SK-N-MC (cell line): ENCODE measurements around the gene CCL3.
"Not testable (repeated sequence)": the region's sequence is repeated elsewhere in the genome, so short reads cannot be mapped to it uniquely, and the experiment has no call there.

Experiments used
- DNase-seq: peaks from one replicate; pipeline ENCODE4 v3.0.0-alpha.2; 2011; ENCODE audit warnings: low read depth, low spot score
- H3K27ac ChIP-seq: fragments of 200-600 bp; sonication (generic); 2 replicates; pipeline ENCODE4 v1.5.1; 2016; ENCODE audit warnings: mixed run types
- H3K36me3 ChIP-seq: fragments of 200-600 bp; sonication (generic); 2 replicates; pipeline ENCODE4 v1.6.1; 2017; ENCODE audit warnings: antibody characterized with exemption, low read length, mixed read lengths; ENCODE audit not compliant: insufficient read depth
- H3K4me3 ChIP-seq: fragments of 200-600 bp; sonication (generic); 2 replicates; pipeline ENCODE4 v1.5.1; 2016
- H3K9ac ChIP-seq: fragments of 200-600 bp; sonication (generic); 2 replicates; pipeline ENCODE4 v1.8.0; 2017; ENCODE audit warnings: mixed run types, mixed read lengths; ENCODE audit not compliant: insufficient read length
- H3K9me3 ChIP-seq: fragments of 200-600 bp; sonication (generic); 2 replicates; pipeline ENCODE4 v1.6.1; 2017; ENCODE audit warnings: low read depth, mild to moderate bottlenecking, antibody characterized with exemption, low read length, moderate library complexity, mixed read lengths
- EZH2 ChIP-seq: fragments of 200-600 bp; sonication (generic); IDR thresholded peaks from one replicate; pipeline ENCODE4 v1.6.1; 2017; ENCODE audit warnings: antibody characterized with exemption
- FOXP2 ChIP-seq: optimal IDR thresholded peaks from 2 replicates; pipeline ENCODE3; 2011; ENCODE audit warnings: mild to moderate bottlenecking, moderate library complexity; ENCODE audit not compliant: insufficient read depth; ENCODE audit errors: extremely low read length, control extremely low read depth
- POLR2AphosphoS5 ChIP-seq: IDR thresholded peaks from 2 replicates; pipeline ENCODE4 v1.6.1; 2012; ENCODE audit warnings: mild to moderate bottlenecking, low read depth, low read length, borderline replicate concordance

The CCL3 gene

GRCh38 chr17:36106493-36106835 lies 16.5 kb upstream of the CCL3 start:
- Histone ChIP-seq H3K27ac (no peak overlapping the region), H3K4me3 (no peak overlapping the region), H3K9me3 (no peaks in the 10 kb centered on the region), H3K36me3 (no peaks in the 10 kb centered on the region), H3K9ac (no peak overlapping the region)
- TF ChIP-seq POLR2AphosphoS5 (no peak), EZH2 (no peak), FOXP2 (no peak)
- DNase-seq: no peak

- no peak for DNase-seq
- no peak for TF ChIP-seq POLR2AphosphoS5
- TF ChIP-seq EZH2: no peak
- TF ChIP-seq FOXP2: no peak
- no peaks in the 10 kb centered on the region for H3K36me3 ChIP-seq
- no peaks in the 10 kb centered on the region for H3K9me3 ChIP-seq
- H3K4me3 ChIP-seq: no peak overlapping the region
- no peak overlapping the region for H3K27ac ChIP-seq
- no peak overlapping the region for H3K9ac ChIP-seq
Measured at GRCh38 chr17:36105781-36106492, 16.0 kb upstream of the CCL3 start.

- Histone ChIP-seq H3K4me3 (no peak overlapping the region), H3K9ac (no peak overlapping the region)
- no peak for TF ChIP-seq EZH2
- no peak for TF ChIP-seq POLR2AphosphoS5
- TF ChIP-seq FOXP2: no peak
Measured at GRCh38 chr17:36104701-36105181, 14.8 kb upstream of the CCL3 start.

GRCh38 chr17:36104246-36104645 lies 14.3 kb upstream of the CCL3 start:
- H3K27ac ChIP-seq, DNase-seq, H3K36me3 ChIP-seq, H3K9me3 ChIP-seq, H3K9ac ChIP-seq, H3K4me3 ChIP-seq: not testable (repeated sequence)

More at GRCh38 chr17:36104701-36105181, 14.8 kb upstream of the CCL3 start:
- Histone ChIP-seq H3K27ac (no peak overlapping the region), H3K36me3 (no peaks in the 10 kb centered on the region), H3K9me3 (no peaks in the 10 kb centered on the region)
- DNase-seq: no peak

GRCh38 chr17:36103401-36103975 lies 13.5 kb upstream of the CCL3 start, which contains the start of gene CCL4:
CCL4 (plus strand) TSS chr17:36103827; CDS start chr17:36103906, 79 bp downstream.
- H3K9ac ChIP-seq, H3K27ac ChIP-seq, H3K9me3 ChIP-seq, DNase-seq, H3K4me3 ChIP-seq, H3K36me3 ChIP-seq: not testable (repeated sequence)

- H3K36me3 ChIP-seq, DNase-seq, H3K9ac ChIP-seq, H3K9me3 ChIP-seq, H3K27ac ChIP-seq, H3K4me3 ChIP-seq: not testable (repeated sequence)
Measured at GRCh38 chr17:36099004-36099403, 9.1 kb upstream of the CCL3 start.

- TF ChIP-seq EZH2 (no peak), FOXP2 (no peak), POLR2AphosphoS5 (no peak)
- no peak for DNase-seq
- H3K27ac ChIP-seq: no peak overlapping the region
- no peaks in the 10 kb centered on the region for H3K9me3 ChIP-seq
- H3K9ac ChIP-seq: no peak overlapping the region
- H3K36me3 ChIP-seq: no peaks in the 10 kb centered on the region
- H3K4me3 ChIP-seq: no peak overlapping the region
Measured at GRCh38 chr17:36095992-36096391, 6.0 kb upstream of the CCL3 start.

GRCh38 chr17:36094746-36095145 lies 4.8 kb upstream of the CCL3 start:
- no peak for DNase-seq
- H3K27ac ChIP-seq: no peak overlapping the region
- no peak overlapping the region for H3K4me3 ChIP-seq
- TF ChIP-seq POLR2AphosphoS5 (no peak), EZH2 (no peak), FOXP2 (no peak)
- H3K36me3 ChIP-seq: no peaks in the 10 kb centered on the region
- no peak overlapping the region for H3K9ac ChIP-seq
- H3K9me3 ChIP-seq: no peaks in the 10 kb centered on the region

- H3K36me3 ChIP-seq: no peaks in the 10 kb centered on the region
- no peak overlapping the region for H3K4me3 ChIP-seq
- H3K27ac ChIP-seq: no peak overlapping the region
- no peaks in the 10 kb centered on the region for H3K9me3 ChIP-seq
- TF ChIP-seq FOXP2 (no peak), POLR2AphosphoS5 (no peak), EZH2 (no peak)
- H3K9ac ChIP-seq: no peak overlapping the region
- no peak for DNase-seq
Measured at GRCh38 chr17:36094232-36094631, 4.3 kb upstream of the CCL3 start.

GRCh38 chr17:36092715-36093114 lies 2.8 kb upstream of the CCL3 start:
- H3K4me3 ChIP-seq, H3K9me3 ChIP-seq, H3K9ac ChIP-seq, DNase-seq, H3K36me3 ChIP-seq, H3K27ac ChIP-seq: not testable (repeated sequence)
